Duodenal mucosa (tissue), 2 donors: ENCODE measurements around the gene IRX4.

ENCODE experiments used
- H3K27ac ChIP-seq: one replicate; pipeline ENCODE4 v1.7.0; 2013; ENCODE audit warnings: low read depth, low read length
- H3K27me3 ChIP-seq, 2 donors: one replicate each; pipeline ENCODE4 v1.7.0; 2013; ENCODE audit warnings: low read length in 2 of 2, control low read depth in 1 of 2; ENCODE audit not compliant: insufficient read depth in 2 of 2, control insufficient read depth in 1 of 2
- H3K36me3 ChIP-seq, 2 donors: one replicate each; pipeline ENCODE4 v1.7.0; 2013; ENCODE audit warnings: low read length in 2 of 2, control low read depth in 1 of 2; ENCODE audit not compliant: insufficient read depth in 2 of 2, control insufficient read depth in 1 of 2
- H3K4me1 ChIP-seq, 2 donors: one replicate each; pipeline ENCODE4 v1.7.0; 2013; ENCODE audit warnings: low read length in 2 of 2, control low read depth in 1 of 2; ENCODE audit not compliant: insufficient read depth in 2 of 2, control insufficient read depth in 1 of 2
- H3K4me3 ChIP-seq, 2 donors: one replicate each; pipeline ENCODE4 v1.7.0; 2013; ENCODE audit warnings: low read length in 2 of 2, low read depth in 1 of 2
- H3K9ac ChIP-seq, 2 donors: one replicate each; pipeline ENCODE4 v1.7.0; 2013; ENCODE audit warnings: low read length in 2 of 2, low read depth in 1 of 2
- H3K9me3 ChIP-seq, 2 donors: one replicate each; pipeline ENCODE4 v1.7.0; 2013; ENCODE audit warnings: low read length in 2 of 2, control low read depth in 1 of 2; ENCODE audit not compliant: control insufficient read depth in 1 of 2

IRX4 gene

DNA sequence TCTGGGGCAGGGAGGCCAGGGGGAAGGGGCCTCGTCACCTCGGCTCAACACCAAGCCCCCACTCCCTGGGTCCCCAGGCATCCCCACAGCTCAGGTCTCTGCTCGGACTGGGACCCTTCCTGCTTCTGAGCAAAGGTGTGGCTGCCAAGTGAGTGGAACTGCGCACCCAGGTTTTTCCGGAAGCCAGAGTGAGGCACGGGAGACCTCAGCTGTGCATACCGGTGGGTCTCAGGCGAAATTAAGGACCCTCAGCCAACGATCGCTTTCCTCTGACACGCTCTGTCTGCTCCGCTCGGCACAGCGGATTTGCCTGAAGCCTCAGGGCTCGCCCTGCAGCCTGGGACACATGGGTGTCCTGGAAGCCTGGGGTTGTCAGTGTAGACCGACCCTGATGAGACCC is 41.0 kb upstream of the IRX4 start:
- Histone ChIP-seq H3K9ac (no peak overlapping the region), H3K27me3 (peaks cover 2 to 6% of the 10 kb centered on the region in 2 donors), H3K4me3 (no peak overlapping the region), H3K27ac (no peak overlapping the region), H3K9me3 (no peaks in the 10 kb centered on the region), H3K4me1 (no peaks in the 10 kb centered on the region), H3K36me3 (no peaks in the 10 kb centered on the region)

DNA sequence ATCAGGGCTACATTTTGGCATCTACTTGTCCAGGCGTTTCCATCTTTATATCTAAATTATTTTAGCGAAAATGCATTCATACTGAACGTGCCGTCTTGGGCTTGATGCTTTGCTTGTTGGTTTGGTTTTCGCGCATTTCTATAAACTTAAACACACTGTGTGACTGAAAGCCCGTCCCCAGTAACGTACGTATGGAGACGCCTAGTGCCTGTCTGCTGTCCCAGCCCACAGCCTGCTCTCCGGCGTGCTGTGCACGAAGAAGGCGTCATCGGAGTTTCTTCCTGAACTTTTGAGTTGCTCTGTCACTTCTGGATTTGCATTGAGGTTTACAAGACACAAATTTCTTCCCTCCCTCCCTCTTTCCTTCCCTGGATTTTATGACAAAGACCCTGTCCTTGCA is 40.6 kb upstream of the IRX4 start:
- H3K27ac ChIP-seq, result no peak overlapping the region
- peaks cover 0 to 6% of the 10 kb centered on the region in 2 donors for H3K27me3 ChIP-seq
- H3K9me3 ChIP-seq, result no peaks in the 10 kb centered on the region

DNA sequence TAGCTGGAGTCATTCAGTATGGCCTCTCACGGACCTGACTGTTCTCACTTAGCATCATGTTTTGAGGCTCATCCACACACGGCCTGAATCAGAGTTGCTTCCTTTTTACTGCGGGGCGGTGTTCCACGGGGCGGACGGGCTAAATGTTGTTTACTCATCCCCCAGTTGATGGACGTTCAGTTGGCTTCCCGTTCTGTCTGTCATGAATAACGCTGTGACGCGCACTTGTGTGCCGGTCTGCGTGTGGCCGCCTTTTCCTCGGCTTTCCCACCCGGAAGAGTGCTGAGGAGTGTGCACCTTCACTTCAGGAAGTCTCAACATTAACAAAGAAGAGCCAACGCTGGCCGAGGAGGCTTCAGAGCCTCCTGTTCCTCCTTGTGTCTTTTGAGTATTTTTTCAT is 39.0 kb upstream of the IRX4 start:
- no peaks in the 10 kb centered on the region for H3K4me1 ChIP-seq
- no peak overlapping the region for H3K4me3 ChIP-seq
- no peak overlapping the region for H3K27ac ChIP-seq
- no peaks in the 10 kb centered on the region for H3K36me3 ChIP-seq
- no peaks in the 10 kb centered on the region for H3K9me3 ChIP-seq
- no peaks in the 10 kb centered on the region for H3K27me3 ChIP-seq
- H3K9ac ChIP-seq, result no peak overlapping the region

More for the DNA sequence above, 40.6 kb upstream of the IRX4 start:
- Histone ChIP-seq H3K36me3 (no peaks in the 10 kb centered on the region), H3K4me3 (no peak overlapping the region), H3K9ac (no peak overlapping the region), H3K4me1 (no peaks in the 10 kb centered on the region)

DNA sequence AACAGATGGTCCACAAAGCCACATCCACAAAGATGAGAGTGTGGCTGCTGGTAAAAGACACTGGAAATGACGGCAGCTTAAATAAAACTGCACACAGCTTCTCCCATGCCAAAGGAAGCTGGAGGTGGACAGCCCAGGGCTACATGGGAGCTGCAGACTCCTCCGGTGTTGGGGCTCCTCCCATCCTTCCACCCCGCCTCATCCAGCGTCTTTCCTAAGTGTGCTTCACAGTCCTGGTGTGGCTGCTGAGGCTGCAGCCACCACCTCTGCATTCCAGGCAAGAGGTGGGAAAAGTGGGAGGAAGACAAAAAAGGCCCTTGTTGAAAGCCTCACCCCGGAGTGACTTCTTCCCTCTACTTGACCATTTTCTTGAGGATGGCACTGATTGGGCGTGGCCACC is 37.0 kb upstream of the IRX4 start:
- H3K27ac ChIP-seq, result no peak overlapping the region
- H3K9me3 ChIP-seq, result no peaks in the 10 kb centered on the region
- no peaks in the 10 kb centered on the region for H3K27me3 ChIP-seq
- H3K36me3 ChIP-seq, result no peaks in the 10 kb centered on the region
- H3K4me3 ChIP-seq, result no peak overlapping the region
- H3K9ac ChIP-seq, result no peak overlapping the region
- no peaks in the 10 kb centered on the region for H3K4me1 ChIP-seq

DNA sequence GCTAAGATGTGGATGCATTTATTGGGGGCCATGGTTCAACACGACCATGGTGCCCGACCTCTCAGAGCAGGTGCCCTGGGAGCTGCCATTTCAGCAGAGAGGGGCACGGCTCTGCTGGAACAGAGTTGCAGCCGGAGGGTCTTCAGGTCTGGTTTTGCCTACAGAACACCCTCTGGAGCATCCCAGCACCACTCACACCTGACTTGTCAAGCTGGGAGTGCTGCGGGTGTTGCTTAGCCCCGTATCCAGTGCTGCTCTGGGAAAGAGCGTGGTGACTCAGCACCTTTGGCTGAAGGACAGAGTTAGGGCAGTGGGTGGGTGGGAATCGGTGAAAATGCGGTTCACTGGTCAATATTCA is 36.5 kb upstream of the IRX4 start:
- no peaks in the 10 kb centered on the region for H3K4me1 ChIP-seq
- H3K4me3 ChIP-seq, result no peak overlapping the region
- no peaks in the 10 kb centered on the region for H3K27me3 ChIP-seq
- H3K36me3 ChIP-seq, result no peaks in the 10 kb centered on the region
- no peaks in the 10 kb centered on the region for H3K9me3 ChIP-seq
- H3K9ac ChIP-seq, result no peak overlapping the region
- H3K27ac ChIP-seq, result no peak overlapping the region

DNA sequence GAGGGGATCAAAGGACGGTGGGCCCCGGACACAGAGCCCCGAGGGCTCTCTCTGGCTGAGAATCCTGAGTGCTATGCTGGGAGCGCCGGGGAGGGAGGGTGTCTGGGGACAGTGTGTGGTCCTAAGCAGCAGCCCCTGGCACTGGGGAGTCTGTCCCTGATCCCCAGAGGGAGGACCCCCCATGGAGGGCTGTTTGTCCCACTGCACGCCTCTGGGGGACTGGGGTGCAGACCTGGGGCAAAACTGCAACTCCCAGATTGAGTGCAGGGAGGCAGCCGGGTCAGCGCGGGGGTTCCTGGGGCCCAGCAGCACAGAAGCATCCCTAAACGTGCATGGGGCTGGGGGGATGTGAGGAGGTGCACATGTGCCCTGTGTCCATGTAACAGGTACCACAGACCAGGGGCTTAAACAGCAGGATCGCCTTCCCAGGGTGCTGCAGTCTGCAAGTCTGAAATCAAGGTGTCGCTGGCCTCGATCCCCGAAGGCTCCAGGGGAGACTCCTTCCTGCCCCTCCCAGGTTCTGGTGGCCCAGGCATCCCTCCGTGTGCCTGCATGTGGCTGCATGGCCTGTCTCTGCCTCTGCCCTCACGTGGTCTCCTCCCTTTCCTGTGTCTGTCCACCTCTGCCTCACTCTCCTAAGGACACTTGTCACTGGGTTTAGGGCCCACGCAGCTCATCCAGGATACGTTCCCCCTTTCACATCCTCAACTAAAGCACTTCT is 35.9 kb upstream of the IRX4 start:
- no peaks in the 10 kb centered on the region for H3K9me3 ChIP-seq
- H3K4me3 ChIP-seq, result no peak overlapping the region
- H3K9ac ChIP-seq, result no peak overlapping the region
- H3K4me1 ChIP-seq, result no peaks in the 10 kb centered on the region
- H3K36me3 ChIP-seq, result no peaks in the 10 kb centered on the region
- no peak overlapping the region for H3K27ac ChIP-seq
- H3K27me3 ChIP-seq, result no peaks in the 10 kb centered on the region

DNA sequence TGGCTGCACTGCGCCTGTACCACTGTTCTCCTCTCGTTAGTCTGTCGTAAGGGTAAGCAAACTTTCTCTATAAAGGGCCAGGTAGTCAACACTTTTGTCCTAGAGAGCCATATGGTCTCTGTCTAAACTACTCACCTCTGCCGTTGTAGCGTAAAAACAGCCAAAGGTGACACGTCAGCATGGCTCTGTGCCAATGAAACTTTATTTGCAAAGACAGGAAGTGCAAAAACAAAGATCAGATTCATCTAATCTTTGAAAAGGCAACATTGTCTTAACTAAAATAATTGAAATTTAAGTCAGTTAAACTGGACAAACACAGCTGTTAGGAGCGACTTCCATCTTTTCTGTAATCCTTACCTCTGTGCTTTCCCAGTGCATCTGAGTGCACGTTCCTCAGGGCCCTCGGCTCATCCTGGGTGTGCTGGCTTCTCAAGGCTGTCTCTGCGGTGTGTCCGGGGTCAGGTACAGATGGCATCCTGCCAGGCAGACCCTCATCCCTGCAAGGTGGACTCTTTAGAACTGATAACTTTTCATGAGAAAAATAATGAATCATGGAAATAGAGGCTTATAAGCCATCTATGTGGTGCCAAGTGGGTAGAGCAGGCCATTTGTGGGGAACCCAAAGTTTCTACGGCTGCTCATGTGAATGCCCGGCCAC is 35.2 kb upstream of the IRX4 start:
- Histone ChIP-seq H3K4me3 (no peak overlapping the region), H3K4me1 (no peaks in the 10 kb centered on the region), H3K27me3 (no peaks in the 10 kb centered on the region), H3K36me3 (no peaks in the 10 kb centered on the region), H3K27ac (no peak overlapping the region), H3K9me3 (no peaks in the 10 kb centered on the region), H3K9ac (no peak overlapping the region)

DNA sequence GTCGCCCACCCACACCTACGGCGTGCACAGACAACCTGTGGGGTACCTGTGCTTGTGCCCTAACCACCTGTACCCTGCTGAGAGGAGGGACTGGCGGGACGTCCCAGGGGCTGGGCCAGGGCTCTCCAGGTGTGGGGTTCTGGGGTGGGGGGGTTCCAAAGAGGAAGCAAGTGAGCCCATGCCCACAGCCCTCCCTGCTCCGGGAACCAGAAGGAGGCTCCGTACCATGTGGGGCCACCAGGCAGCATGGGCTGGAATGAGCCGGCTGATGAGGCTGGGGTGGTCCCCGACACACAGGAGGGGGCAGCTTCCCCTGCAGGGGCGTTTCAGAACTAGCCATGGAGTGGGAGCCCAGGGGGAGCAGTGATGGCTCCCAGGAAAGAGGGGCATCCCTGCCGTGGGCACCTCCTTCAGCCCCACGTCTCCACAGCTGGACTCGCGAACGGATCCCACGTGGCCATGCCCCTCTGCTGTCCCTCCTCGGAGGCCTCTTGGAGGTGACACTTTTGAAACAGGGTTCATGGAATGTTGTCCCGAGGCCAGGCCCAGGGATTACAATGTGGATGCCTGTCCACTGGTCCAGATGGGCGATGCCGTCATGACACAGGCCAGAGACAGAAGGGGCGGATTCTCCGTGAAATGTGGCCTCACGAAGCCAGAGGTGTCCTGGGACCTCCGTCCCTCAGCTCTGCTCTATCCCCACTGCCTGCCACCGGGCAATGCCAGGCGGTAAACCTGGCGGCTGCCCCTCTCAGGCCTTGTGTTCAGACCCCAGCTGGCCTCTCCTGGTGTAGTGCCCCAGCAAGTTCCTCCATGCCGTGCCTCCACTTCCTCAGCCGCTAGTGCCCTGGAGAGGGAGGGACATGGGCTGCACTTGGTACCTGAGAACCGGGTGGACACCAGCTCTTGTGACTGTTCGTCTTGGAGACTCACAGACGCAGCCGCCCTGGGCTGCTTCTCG is 33.6 kb upstream of the IRX4 start:
- no peak overlapping the region for H3K4me3 ChIP-seq

DNA sequence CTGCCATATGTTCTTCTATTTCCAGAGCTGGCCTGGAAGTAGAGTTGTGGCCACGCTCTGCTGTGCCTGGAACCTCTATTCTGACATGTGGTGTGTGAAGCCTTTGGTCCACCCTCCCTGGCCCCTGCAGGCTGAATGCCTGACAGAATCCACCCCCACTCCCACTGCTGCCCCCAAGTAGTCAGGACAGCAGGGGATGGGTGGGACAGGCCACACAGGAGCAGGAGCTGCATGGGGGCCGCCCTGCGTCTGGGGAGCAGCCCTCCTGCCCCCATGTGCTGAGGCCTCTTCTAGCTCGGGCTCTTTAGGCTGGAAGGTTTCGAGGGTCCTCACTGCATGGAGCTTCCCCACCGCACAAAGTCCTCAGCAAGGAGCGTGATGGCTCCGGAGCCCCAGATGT is 32.6 kb upstream of the IRX4 start:
- no peak overlapping the region for H3K9ac ChIP-seq
- no peak overlapping the region for H3K4me3 ChIP-seq
- H3K27me3 ChIP-seq, result no peaks in the 10 kb centered on the region
- H3K4me1 ChIP-seq, result no peaks in the 10 kb centered on the region
- H3K27ac ChIP-seq, result no peak overlapping the region
- no peaks in the 10 kb centered on the region for H3K9me3 ChIP-seq
- no peaks in the 10 kb centered on the region for H3K36me3 ChIP-seq

More for the DNA sequence above, 33.6 kb upstream of the IRX4 start:
- Histone ChIP-seq H3K27me3 (no peaks in the 10 kb centered on the region), H3K4me1 (no peaks in the 10 kb centered on the region), H3K36me3 (no peaks in the 10 kb centered on the region), H3K27ac (no peak overlapping the region), H3K9me3 (no peaks in the 10 kb centered on the region), H3K9ac (no peak overlapping the region)

DNA sequence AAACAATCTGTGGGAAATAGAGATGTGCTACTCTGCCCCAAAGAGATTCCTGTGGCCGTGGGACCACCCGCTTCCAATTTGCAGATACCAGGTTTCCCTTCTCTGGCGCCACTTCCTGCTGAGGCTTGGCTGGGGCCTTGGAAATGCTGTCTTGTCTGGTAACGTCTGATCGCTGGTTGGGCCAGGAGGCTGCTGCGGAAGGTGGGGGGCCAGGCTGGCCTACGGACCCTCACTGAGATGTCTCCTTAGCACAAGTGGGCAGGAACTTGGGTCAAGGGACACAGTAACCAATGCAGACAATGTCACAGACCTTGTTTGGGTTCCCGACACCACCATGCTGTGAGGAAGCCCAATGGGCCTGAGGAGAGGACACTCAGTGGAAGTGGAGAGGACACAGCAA is 31.7 kb upstream of the IRX4 start:
- Histone ChIP-seq H3K36me3 (no peaks in the 10 kb centered on the region), H3K4me3 (no peak overlapping the region), H3K27me3 (no peaks in the 10 kb centered on the region), H3K9me3 (no peaks in the 10 kb centered on the region), H3K9ac (no peak overlapping the region), H3K4me1 (no peaks in the 10 kb centered on the region), H3K27ac (no peak overlapping the region)
